NCI-H2029 treated with DMSO at 0.1 percent for 48 hours (cell line): ENCODE data around the gene DIP2B.

Source experiments
- DNase-seq: peaks from one replicate; lab custom pipeline; 2025; lab: John Stamatoyannopoulos, UW

The DIP2B gene

GRCh38 chr12:50574601-50575348 is 70.0 kb downstream of the DIP2B start:
- DNase-seq: no peak

GRCh38 chr12:50579757-50580267 is 75.0 kb downstream of the DIP2B start:
- no peak for DNase-seq

GRCh38 chr12:50580436-50580835 is 75.7 kb downstream of the DIP2B start:
- no peak for DNase-seq

GRCh38 chr12:50581226-50582184 is 76.7 kb downstream of the DIP2B start:
- no peak for DNase-seq

- no peak for DNase-seq
Measured at GRCh38 chr12:50584135-50584534, 79.3 kb downstream of the DIP2B start.

GRCh38 chr12:50589650-50590435 is 85.1 kb downstream of the DIP2B start:
- DNase-seq: no peak

GRCh38 chr12:50590869-50591268 is 86.1 kb downstream of the DIP2B start:
- no peak for DNase-seq

- DNase-seq: no peak
Measured at GRCh38 chr12:50595667-50596066, 90.9 kb downstream of the DIP2B start.

- DNase-seq: no peak
Measured at GRCh38 chr12:50597200-50598195, 92.7 kb downstream of the DIP2B start.

GRCh38 chr12:50598321-50598862 is 93.6 kb downstream of the DIP2B start:
- DNase-seq: no peak

- DNase-seq: no peak
Measured at GRCh38 chr12:50599366-50600095, 94.7 kb downstream of the DIP2B start.

GRCh38 chr12:50600364-50600763 is 95.6 kb downstream of the DIP2B start:
- no peak for DNase-seq

GRCh38 chr12:50603817-50604639 is 99.2 kb downstream of the DIP2B start:
- DNase-seq: no peak

- no peak for DNase-seq
Measured at GRCh38 chr12:50604640-50604920, 99.8 kb downstream of the DIP2B start.

- no peak for DNase-seq
Measured at GRCh38 chr12:50606675-50607375, 102.0 kb downstream of the DIP2B start.

- no peak for DNase-seq
Measured at GRCh38 chr12:50609292-50609874, 104.6 kb downstream of the DIP2B start.

- DNase-seq: no peak
Measured at GRCh38 chr12:50610171-50610570, 105.4 kb downstream of the DIP2B start.
